CD4-positive, alpha-beta memory T cell (primary cell): ENCODE measurements around the gene COBLL1. TPM values are rescaled to one million over a fixed set of nuclear protein-coding genes. Genes with fewer than 3 reads are reported as not detected.

ENCODE experiments used
- CTCF ChIA-PET: fragments of 350-600 bp; sonication (Branson Sonifier 250); formaldehyde crosslinking; loops from one replicate; lab custom pipeline; 2021; ENCODE audit warnings: inconsistent platforms; ENCODE audit not compliant: partially characterized antibody; lab: Charles Lee
- POLR2A ChIA-PET: fragments of 350-600 bp; sonication (Branson Sonifier 250); formaldehyde crosslinking; loops from one replicate; lab custom pipeline; 2021; ENCODE audit not compliant: partially characterized antibody; lab: Charles Lee
- DNase-seq, 5 donors: peaks; one replicate each; pipeline versions ENCODE4 v3.0.0 to v3.0.0-alpha.2; 2020 to 2022; ENCODE audit warnings: mixed read lengths in 1 of 5
- H3K27ac ChIP-seq: one replicate; pipeline ENCODE4 v1.7.0; 2013; ENCODE audit warnings: low read depth, low read length
- H3K27me3 ChIP-seq: 2 replicates; pipeline ENCODE4 v1.7.0; 2013; ENCODE audit warnings: mild to moderate bottlenecking, low read length, moderate library complexity; ENCODE audit not compliant: insufficient read depth
- H3K36me3 ChIP-seq: 2 replicates; pipeline ENCODE4 v1.7.0; 2013; ENCODE audit warnings: mild to moderate bottlenecking, low read length, moderate library complexity; ENCODE audit not compliant: insufficient read depth
- H3K4me1 ChIP-seq: 2 replicates; pipeline ENCODE4 v1.7.0; 2013; ENCODE audit warnings: mild to moderate bottlenecking, low read length, moderate library complexity; ENCODE audit not compliant: insufficient read depth
- H3K4me3 ChIP-seq, 2 donors: one replicate each; pipeline ENCODE4 v1.7.0; 2013; ENCODE audit warnings: low read length in 2 of 2, mild to moderate bottlenecking in 1 of 2
- H3K9me3 ChIP-seq, 2 donors: one replicate each; pipeline ENCODE4 v1.7.0; 2013; ENCODE audit warnings: low read length in 2 of 2, control low read depth in 1 of 2; ENCODE audit not compliant: control insufficient read depth in 1 of 2
- H3K27ac Mint-ChIP-seq, 7 donors: one replicate each; pipeline ENCODE4 v1.8.0; 2020 to 2021; ENCODE audit warnings: mixed read lengths in 7 of 7, mild to moderate bottlenecking in 6 of 7, inconsistent platforms in 3 of 7, moderate library complexity in 3 of 7
- H3K27me3 Mint-ChIP-seq, 2 donors: one replicate each; pipeline ENCODE4 v1.8.0; 2020 to 2021; ENCODE audit warnings: mixed read lengths in 2 of 2
- H3K36me3 Mint-ChIP-seq, 2 donors: one replicate each; pipeline ENCODE4 v1.8.0; 2020 to 2021; ENCODE audit warnings: mixed read lengths in 2 of 2, inconsistent platforms in 1 of 2, mild to moderate bottlenecking in 1 of 2
- H3K4me1 Mint-ChIP-seq, 4 donors: one replicate each; pipeline ENCODE4 v1.8.0; 2020 to 2021; ENCODE audit warnings: mixed read lengths in 4 of 4, mild to moderate bottlenecking in 1 of 4
- H3K4me3 Mint-ChIP-seq, 8 donors: one replicate each; pipeline ENCODE4 v1.8.0; 2020 to 2021; ENCODE audit warnings: mixed read lengths in 8 of 8, mild to moderate bottlenecking in 7 of 8, moderate library complexity in 6 of 8, inconsistent platforms in 3 of 8
- H3K9me3 Mint-ChIP-seq, 8 donors: one replicate each; pipeline ENCODE4 v1.8.0; 2020 to 2021; ENCODE audit warnings: mixed read lengths in 8 of 8, mild to moderate bottlenecking in 5 of 8, inconsistent platforms in 3 of 8, moderate library complexity in 1 of 8
- intact Hi-C: fragments of 100-400 bp; cut with micrococcal nuclease; formaldehyde crosslinking; loops from one replicate; pipeline ENCODE4 v1.15.1; 2023
- polyA plus RNA-seq, 2 donors: library from polyadenylated mRNA; unstranded; fragments of 300-500 nt; fragmentation: Illumina TruSeq; gene quantifications; one replicate each; pipeline ENCODE4 v1.2.3, GENCODE V29; 2021
- total RNA-seq, 2 experiments: library from RNA; stranded (reverse); gene quantifications; one replicate each; pipeline ENCODE4 v1.2.3, GENCODE V29; 2021

The COBLL1 gene
- total and polyA plus RNA-seq, 4 experiments from 2014 or later = 0.42 TPM; not detected in 3

DNA sequence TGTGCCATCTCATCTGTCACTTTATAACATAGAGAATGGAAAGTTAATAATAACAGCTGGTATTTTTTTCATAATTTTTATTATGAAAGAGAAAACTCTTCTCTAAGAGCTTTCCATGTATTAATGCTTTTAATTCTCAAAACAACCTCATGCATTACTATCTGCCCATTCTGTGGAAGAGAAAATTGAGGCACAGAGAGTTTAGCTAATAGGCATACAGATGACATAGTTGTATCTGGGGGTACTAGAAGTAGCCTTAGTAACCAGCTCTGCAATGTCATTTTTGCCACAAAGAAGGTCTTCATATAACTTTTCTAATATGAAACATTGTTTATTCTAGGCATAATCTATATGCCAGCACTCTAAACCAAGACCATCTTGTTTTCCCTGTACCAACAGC, 36.3 kb upstream of the COBLL1 start:
- POLR2A ChIA-PET = no interaction called here
- CTCF ChIA-PET = interaction anchor here (1.5 kb wide), 1 partner anchor 18 kb away, joined by 3 read pairs; no protein-coding TSS in a partner anchor

GRCh38 chr2:164877169-164877568, 35.5 kb upstream of the COBLL1 start:
- DNase-seq = no peak
- H3K9me3 Mint-ChIP-seq = peaks cover 0 to 4% (median under 1%) of the 10 kb centered on the region in 8 donors
- Histone ChIP-seq H3K36me3 (no peaks in the 10 kb centered on the region), H3K4me3 (no peak overlapping the region), H3K9me3 (no peaks in the 10 kb centered on the region), H3K27ac (no peak overlapping the region), H3K4me1 (no peaks in the 10 kb centered on the region), H3K27me3 (no peaks in the 10 kb centered on the region)
- intact Hi-C loops = no loop called here
- POLR2A ChIA-PET = no interaction called here
- H3K36me3 Mint-ChIP-seq = no peaks in the 10 kb centered on the region
- H3K27me3 Mint-ChIP-seq = peaks cover 0 to 1% of the 10 kb centered on the region in 2 donors
- CTCF ChIA-PET = no interaction called here
- H3K4me3 Mint-ChIP-seq = no peak overlapping the region
- H3K27ac Mint-ChIP-seq = no peak overlapping the region
- H3K4me1 Mint-ChIP-seq = no peaks in the 10 kb centered on the region

More for the DNA sequence above, 36.3 kb upstream of the COBLL1 start:
- no peak overlapping the region for H3K27ac ChIP-seq
- H3K9me3 ChIP-seq = no peaks in the 10 kb centered on the region
- H3K4me1 ChIP-seq = no peaks in the 10 kb centered on the region
- intact Hi-C loops = no loop called here
- no peaks in the 10 kb centered on the region for H3K36me3 ChIP-seq
- no peaks in the 10 kb centered on the region for H3K27me3 ChIP-seq
- H3K4me3 ChIP-seq = no peak overlapping the region
- DNase-seq = no peak
- no peak overlapping the region for H3K27ac Mint-ChIP-seq
- no peaks in the 10 kb centered on the region for H3K36me3 Mint-ChIP-seq
- peaks cover 0 to 1% of the 10 kb centered on the region in 2 donors for H3K27me3 Mint-ChIP-seq
- peaks cover 0 to 4% (median under 1%) of the 10 kb centered on the region in 8 donors for H3K9me3 Mint-ChIP-seq
- no peaks in the 10 kb centered on the region for H3K4me1 Mint-ChIP-seq
- no peak overlapping the region for H3K4me3 Mint-ChIP-seq

DNA sequence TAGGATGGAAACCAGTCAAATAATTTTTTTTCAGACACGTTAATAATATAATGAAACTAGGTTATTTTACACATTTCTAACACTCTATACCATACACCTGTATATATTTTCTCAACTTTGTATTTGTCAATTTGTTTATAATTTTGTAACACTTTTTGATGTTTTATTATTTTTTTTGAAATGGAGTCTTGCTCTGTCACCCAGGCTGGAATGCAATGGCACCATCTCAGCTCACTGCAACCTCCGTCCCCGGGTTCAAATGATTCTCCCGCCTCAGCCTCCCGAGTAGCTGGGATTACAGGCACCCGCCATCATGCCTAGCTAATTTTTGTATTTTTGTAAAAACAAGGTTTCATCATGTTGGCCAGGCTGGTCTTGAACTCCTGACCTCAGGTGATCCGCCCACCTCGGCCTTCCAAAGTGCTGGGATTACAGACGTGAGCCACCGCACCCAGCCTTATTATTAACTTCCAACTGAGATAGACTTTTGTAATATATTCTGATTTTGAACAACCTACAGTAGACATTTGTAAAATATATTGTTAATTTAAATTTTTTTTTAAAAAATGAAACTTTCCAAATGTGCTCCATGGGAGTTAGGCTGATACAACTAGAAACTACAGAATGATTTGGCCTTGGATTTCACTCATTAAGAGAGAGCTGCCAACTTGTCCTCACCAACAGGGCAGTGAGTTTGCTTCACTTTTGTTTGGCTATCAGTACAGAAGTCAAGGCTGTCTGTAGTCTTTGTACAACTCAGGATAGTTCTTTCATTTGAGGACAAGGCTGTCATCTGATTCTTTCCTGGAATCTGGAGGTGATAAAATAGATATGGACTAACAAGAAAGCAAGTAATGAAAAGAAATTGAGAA, 33.9 kb upstream of the COBLL1 start:
- Histone ChIP-seq H3K4me3 (no peak overlapping the region), H3K9me3 (no peaks in the 10 kb centered on the region), H3K36me3 (no peaks in the 10 kb centered on the region), H3K27me3 (no peaks in the 10 kb centered on the region), H3K4me1 (no peaks in the 10 kb centered on the region), H3K27ac (no peak overlapping the region)
- intact Hi-C loops = no loop called here
- CTCF ChIA-PET = no interaction called here
- H3K27ac Mint-ChIP-seq = no peak overlapping the region
- H3K36me3 Mint-ChIP-seq = no peaks in the 10 kb centered on the region
- no peak overlapping the region for H3K4me3 Mint-ChIP-seq
- H3K4me1 Mint-ChIP-seq = no peaks in the 10 kb centered on the region
- H3K9me3 Mint-ChIP-seq = peaks cover 0 to 4% (median under 1%) of the 10 kb centered on the region in 8 donors
- H3K27me3 Mint-ChIP-seq = peaks cover 0 to 1% of the 10 kb centered on the region in 2 donors
- POLR2A ChIA-PET = no interaction called here
- no peak for DNase-seq

- peaks cover 0 to 4% (median 0%) of the 10 kb centered on the region in 8 donors for H3K9me3 Mint-ChIP-seq
- peaks cover 0 to 1% of the 10 kb centered on the region in 2 donors for H3K27me3 Mint-ChIP-seq
- Histone ChIP-seq H3K4me3 (no peak overlapping the region), H3K36me3 (no peaks in the 10 kb centered on the region), H3K9me3 (no peaks in the 10 kb centered on the region), H3K27me3 (no peaks in the 10 kb centered on the region), H3K4me1 (no peaks in the 10 kb centered on the region), H3K27ac (no peak overlapping the region)
- intact Hi-C loops = no loop called here
- POLR2A ChIA-PET = no interaction called here
- no peak overlapping the region for H3K4me3 Mint-ChIP-seq
- CTCF ChIA-PET = no interaction called here
- no peaks in the 10 kb centered on the region for H3K36me3 Mint-ChIP-seq
- DNase-seq = no peak
- no peaks in the 10 kb centered on the region for H3K4me1 Mint-ChIP-seq
- no peak overlapping the region for H3K27ac Mint-ChIP-seq
These were observed 31.7 kb upstream of the COBLL1 start for GRCh38 chr2:164873210-164873908.

DNA sequence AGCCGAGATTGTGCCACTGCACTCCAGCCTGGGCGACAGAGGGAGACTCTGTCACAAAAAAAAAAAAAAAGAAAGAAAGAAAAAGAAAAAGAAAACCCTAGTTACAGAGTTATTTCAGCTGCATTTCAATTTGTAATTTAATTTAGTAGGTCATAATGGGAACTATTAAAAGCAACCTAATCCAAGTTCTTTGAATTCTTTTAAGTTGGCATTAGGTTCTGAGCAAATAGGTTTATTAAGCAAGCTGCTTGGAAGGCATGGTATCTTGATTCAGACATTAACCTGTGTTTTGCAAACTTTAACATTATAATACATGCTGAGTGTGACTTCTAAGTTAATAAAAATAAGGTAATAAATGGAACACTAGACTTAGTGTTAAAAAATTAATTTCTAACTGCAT, 29.8 kb upstream of the COBLL1 start:
- Mint-ChIP-seq H3K4me3 (no peak overlapping the region), H3K9me3 (peaks cover 0 to 4% (median 0%) of the 10 kb centered on the region in 8 donors), H3K27ac (no peak overlapping the region), H3K27me3 (peaks cover 0 to 1% of the 10 kb centered on the region in 2 donors), H3K36me3 (no peaks in the 10 kb centered on the region), H3K4me1 (no peaks in the 10 kb centered on the region)
- H3K27ac ChIP-seq = no peak overlapping the region
- no peak for DNase-seq
- no peaks in the 10 kb centered on the region for H3K27me3 ChIP-seq
- no peaks in the 10 kb centered on the region for H3K4me1 ChIP-seq
- no peaks in the 10 kb centered on the region for H3K9me3 ChIP-seq
- no peaks in the 10 kb centered on the region for H3K36me3 ChIP-seq
- POLR2A ChIA-PET = no interaction called here
- CTCF ChIA-PET = no interaction called here
- H3K4me3 ChIP-seq = no peak overlapping the region
- intact Hi-C loops = no loop called here

GRCh38 chr2:164869420-164869772, 27.8 kb upstream of the COBLL1 start:
- Mint-ChIP-seq H3K9me3 (peaks cover 0 to 4% (median 0%) of the 10 kb centered on the region in 8 donors), H3K36me3 (no peaks in the 10 kb centered on the region), H3K27ac (no peak overlapping the region), H3K4me1 (no peaks in the 10 kb centered on the region), H3K27me3 (peaks cover 0 to 1% of the 10 kb centered on the region in 2 donors), H3K4me3 (no peak overlapping the region)
- intact Hi-C loops = no loop called here
- no peaks in the 10 kb centered on the region for H3K36me3 ChIP-seq
- H3K4me1 ChIP-seq = no peaks in the 10 kb centered on the region
- no peak overlapping the region for H3K4me3 ChIP-seq
- ChIA-PET POLR2A (no interaction called here), CTCF (no interaction called here)
- H3K9me3 ChIP-seq = no peaks in the 10 kb centered on the region
- H3K27ac ChIP-seq = no peak overlapping the region
- DNase-seq = no peak
- H3K27me3 ChIP-seq = no peaks in the 10 kb centered on the region

GRCh38 chr2:164868563-164869419, 27.2 kb upstream of the COBLL1 start:
- Histone ChIP-seq H3K4me1 (no peaks in the 10 kb centered on the region), H3K36me3 (no peaks in the 10 kb centered on the region), H3K9me3 (no peaks in the 10 kb centered on the region), H3K4me3 (no peak overlapping the region), H3K27ac (no peak overlapping the region), H3K27me3 (no peaks in the 10 kb centered on the region)
- H3K27ac Mint-ChIP-seq = no peak overlapping the region
- no peaks in the 10 kb centered on the region for H3K4me1 Mint-ChIP-seq
- DNase-seq = no peak
- peaks cover 0 to 3% (median 0%) of the 10 kb centered on the region in 8 donors for H3K9me3 Mint-ChIP-seq
- intact Hi-C loops = no loop called here
- H3K4me3 Mint-ChIP-seq = no peak overlapping the region
- ChIA-PET CTCF (no interaction called here), POLR2A (no interaction called here)
- H3K27me3 Mint-ChIP-seq = no peaks in the 10 kb centered on the region
- no peaks in the 10 kb centered on the region for H3K36me3 Mint-ChIP-seq
